Chondrocyte (in vitro differentiated cells): ENCODE measurements around the gene MTG1. TPM values are rescaled to one million over a fixed set of nuclear protein-coding genes. Genes with fewer than 3 reads are reported as not detected.
A peak's percentile ranks its signal among the peaks of the same experiment; 100 is the strongest.
"Not testable (repeated sequence)": the region's sequence is repeated elsewhere in the genome, so short reads cannot be mapped to it uniquely, and the experiment has no call there.

Experiments used
- DNase-seq: peaks from one replicate; pipeline ENCODE4 v3.0.0; 2021; ENCODE audit warnings: mixed read lengths, low spot score
- H3K27ac Mint-ChIP-seq: one replicate; pipeline ENCODE4 v1.8.0; 2021; ENCODE audit warnings: mild to moderate bottlenecking, moderate library complexity, mixed read lengths; ENCODE audit not compliant: unreplicated experiment
- H3K27me3 Mint-ChIP-seq: 2 replicates; pipeline ENCODE4 v1.8.0; 2021; ENCODE audit warnings: low read depth, mixed read lengths
- H3K36me3 Mint-ChIP-seq: 2 replicates; pipeline ENCODE4 v1.8.0; 2021; ENCODE audit warnings: low read depth, mixed read lengths
- H3K4me1 Mint-ChIP-seq: 2 replicates; pipeline ENCODE4 v1.8.0; 2021; ENCODE audit warnings: low read depth, mild to moderate bottlenecking, mixed read lengths
- H3K4me3 Mint-ChIP-seq: one replicate; pipeline ENCODE4 v1.8.0; 2021; ENCODE audit warnings: mild to moderate bottlenecking, moderate library complexity, mixed read lengths; ENCODE audit not compliant: unreplicated experiment
- H3K9me3 Mint-ChIP-seq: 2 replicates; pipeline ENCODE4 v1.8.0; 2021; ENCODE audit warnings: low read depth, mixed read lengths
- total RNA-seq: library from RNA; stranded (reverse); gene quantifications from 3 replicates; pipeline ENCODE4 v1.2.1, GENCODE V29; 2021
- TF ChIP-seq, protein P1 (sequence below): fragments of 200-600 bp; sonication (generic); IDR thresholded peaks from 2 replicates; pipeline ENCODE4 v1.5.0; 2021; ENCODE audit warnings: antibody characterized with exemption, mild to moderate bottlenecking, moderate library complexity

Gene MTG1
- total RNA-seq, 1 donor from 2014 or later: 36.7 TPM

DNA sequence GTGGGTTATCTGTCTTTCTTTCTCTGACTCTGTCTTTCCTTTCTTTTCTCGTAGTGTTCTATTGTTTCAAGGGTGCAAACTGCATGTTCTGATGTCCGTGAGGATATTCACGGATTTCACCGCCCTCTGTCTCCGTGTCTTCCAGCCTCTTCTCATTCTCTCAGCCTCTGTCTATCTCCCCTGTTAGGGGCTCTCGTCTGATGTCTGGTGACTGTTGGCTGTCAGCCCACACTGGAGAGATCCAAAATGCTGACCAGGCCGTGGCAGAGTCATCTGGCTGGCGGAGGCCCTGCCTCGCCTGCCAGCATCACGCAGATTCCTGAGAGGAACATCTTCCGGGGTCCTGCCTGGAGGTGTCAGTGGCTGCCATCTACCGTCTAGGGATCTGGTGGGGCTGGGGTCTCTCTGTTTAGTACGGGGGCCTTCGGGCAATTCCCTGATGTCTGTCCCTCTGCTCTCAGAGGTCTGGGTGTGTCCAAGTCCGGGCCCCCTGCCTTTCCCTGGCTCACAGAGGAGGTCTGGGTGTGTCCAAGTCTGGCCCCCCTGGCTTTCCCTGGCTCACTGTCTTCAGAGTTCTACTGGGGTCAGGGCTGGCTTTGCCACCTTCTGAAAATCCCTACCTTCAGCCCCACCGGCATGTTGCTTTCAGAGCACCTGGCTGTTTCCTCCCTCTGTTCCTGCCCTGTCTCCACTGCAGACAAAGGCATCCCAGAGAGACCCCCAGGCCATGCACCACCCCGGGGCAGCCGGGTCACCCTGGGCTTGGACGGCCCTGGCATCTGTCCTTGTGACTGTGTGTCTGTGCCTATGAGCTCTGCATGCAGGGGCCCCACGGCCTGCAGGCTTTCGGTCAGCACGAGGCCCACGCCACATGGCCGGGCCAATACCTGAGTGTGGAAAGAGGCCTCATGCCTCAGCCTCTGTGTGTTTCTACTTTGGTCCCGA lies 45.8 kb downstream of the MTG1 start:
- Mint-ChIP-seq H3K4me1 (no peaks in the 10 kb centered on the region), H3K36me3 (peaks cover 7% of the 10 kb centered on the region), H3K4me3 (no peak overlapping the region), H3K27me3 (no peaks in the 10 kb centered on the region), H3K27ac (no peak overlapping the region), H3K9me3 (peaks cover 3% of the 10 kb centered on the region)
- DNase-seq: no peak
- TF ChIP-seq, protein P1, sequence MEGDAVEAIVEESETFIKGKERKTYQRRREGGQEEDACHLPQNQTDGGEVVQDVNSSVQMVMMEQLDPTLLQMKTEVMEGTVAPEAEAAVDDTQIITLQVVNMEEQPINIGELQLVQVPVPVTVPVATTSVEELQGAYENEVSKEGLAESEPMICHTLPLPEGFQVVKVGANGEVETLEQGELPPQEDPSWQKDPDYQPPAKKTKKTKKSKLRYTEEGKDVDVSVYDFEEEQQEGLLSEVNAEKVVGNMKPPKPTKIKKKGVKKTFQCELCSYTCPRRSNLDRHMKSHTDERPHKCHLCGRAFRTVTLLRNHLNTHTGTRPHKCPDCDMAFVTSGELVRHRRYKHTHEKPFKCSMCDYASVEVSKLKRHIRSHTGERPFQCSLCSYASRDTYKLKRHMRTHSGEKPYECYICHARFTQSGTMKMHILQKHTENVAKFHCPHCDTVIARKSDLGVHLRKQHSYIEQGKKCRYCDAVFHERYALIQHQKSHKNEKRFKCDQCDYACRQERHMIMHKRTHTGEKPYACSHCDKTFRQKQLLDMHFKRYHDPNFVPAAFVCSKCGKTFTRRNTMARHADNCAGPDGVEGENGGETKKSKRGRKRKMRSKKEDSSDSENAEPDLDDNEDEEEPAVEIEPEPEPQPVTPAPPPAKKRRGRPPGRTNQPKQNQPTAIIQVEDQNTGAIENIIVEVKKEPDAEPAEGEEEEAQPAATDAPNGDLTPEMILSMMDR: no peak

GRCh38 chr10:133440633-133441285 lies 46.8 kb downstream of the MTG1 start:
- no peak overlapping the region for H3K27ac Mint-ChIP-seq
- H3K4me1 Mint-ChIP-seq: no peaks in the 10 kb centered on the region
- H3K36me3 Mint-ChIP-seq: peaks cover 14% of the 10 kb centered on the region
- no peaks in the 10 kb centered on the region for H3K27me3 Mint-ChIP-seq
- DNase-seq: no peak
- H3K9me3 Mint-ChIP-seq: peaks cover 4% of the 10 kb centered on the region
- TF ChIP-seq, protein P1: no peak
- H3K4me3 Mint-ChIP-seq: no peak overlapping the region

DNA sequence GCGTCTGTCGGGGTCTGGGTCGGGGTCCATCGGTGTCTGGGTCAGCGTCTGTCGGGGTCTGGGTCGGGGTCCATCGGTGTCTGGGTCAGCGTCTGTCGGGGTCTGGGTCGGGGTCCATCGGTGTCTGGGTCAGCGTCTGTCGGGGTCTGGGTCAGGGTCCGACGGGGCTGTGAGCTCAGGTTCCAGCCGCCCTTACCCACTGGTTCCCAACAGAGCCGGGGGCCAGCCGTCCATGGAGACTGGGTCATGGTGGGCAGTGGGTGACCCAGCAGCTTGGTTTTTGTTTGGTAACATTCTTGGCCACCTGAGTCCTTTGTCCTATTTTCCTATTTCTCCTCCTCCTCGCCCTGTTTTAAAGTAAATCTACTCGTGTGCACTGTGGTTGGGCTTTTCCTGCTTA lies 47.4 kb downstream of the MTG1 start:
- H3K4me3 Mint-ChIP-seq, DNase-seq, H3K4me1 Mint-ChIP-seq, H3K27me3 Mint-ChIP-seq, H3K27ac Mint-ChIP-seq, H3K9me3 Mint-ChIP-seq: not testable (repeated sequence)
- H3K36me3 Mint-ChIP-seq: peaks cover 14% of the 10 kb centered on the region

GRCh38 chr10:133441780-133442179 lies 47.8 kb downstream of the MTG1 start:
- TF ChIP-seq, protein P1: no peak
- Mint-ChIP-seq H3K36me3 (peaks cover 14% of the 10 kb centered on the region), H3K9me3 (peaks cover 7% of the 10 kb centered on the region), H3K4me3 (no peak overlapping the region), H3K27me3 (no peaks in the 10 kb centered on the region), H3K4me1 (no peaks in the 10 kb centered on the region), H3K27ac (no peak overlapping the region)
- peak; percentile 88 for DNase-seq

GRCh38 chr10:133442191-133442966 lies 48.4 kb downstream of the MTG1 start:
- no peaks in the 10 kb centered on the region for H3K4me1 Mint-ChIP-seq
- peaks cover 18% of the 10 kb centered on the region for H3K36me3 Mint-ChIP-seq
- no peak overlapping the region for H3K4me3 Mint-ChIP-seq
- H3K27ac Mint-ChIP-seq: no peak overlapping the region
- peaks cover 11% of the 10 kb centered on the region for H3K9me3 Mint-ChIP-seq
- TF ChIP-seq, protein P1: no peak
- DNase-seq: peak; percentile 89
- no peaks in the 10 kb centered on the region for H3K27me3 Mint-ChIP-seq
